Sciatic nerve (tissue), 2 donors: ENCODE measurements around the gene BLM. TPM values are rescaled to one million over a fixed set of nuclear protein-coding genes. Genes with fewer than 3 reads are reported as not detected.
"Not testable (repeated sequence)": the region's sequence is repeated elsewhere in the genome, so short reads cannot be mapped to it uniquely, and the experiment has no call there.

ENCODE experiments used
- ATAC-seq: fragments of 200-7000 bp; cut with Tn5 transposase; one replicate; pipeline ENCODE4 v1.9.1; 2020; ENCODE audit warnings: mild to moderate bottlenecking, moderate library complexity
- DNase-seq: peaks from one replicate; pipeline ENCODE4 v3.0.0-alpha.2; 2020; ENCODE audit warnings: low spot score
- intact Hi-C: fragments of 100-400 bp; cut with DNase I; formaldehyde crosslinking; loops from one replicate; pipeline ENCODE4 v1.14.2; 2022
- total RNA-seq: library from RNA; stranded (reverse); fragmentation: NEBNext Ultra II Directional; extraction: Animal tissue kit (Norgen Biotek cat#: 25700); gene quantifications from one replicate; pipeline ENCODE4 v1.2.1, GENCODE V29; 2021
- donor health status: DM: no; HTN: no; CAD: no.
- donor health status: DM: no; HTN: no; CAD: no.

The BLM gene
- total RNA-seq, 1 donor from 2014 or later: 0.85 TPM

DNA sequence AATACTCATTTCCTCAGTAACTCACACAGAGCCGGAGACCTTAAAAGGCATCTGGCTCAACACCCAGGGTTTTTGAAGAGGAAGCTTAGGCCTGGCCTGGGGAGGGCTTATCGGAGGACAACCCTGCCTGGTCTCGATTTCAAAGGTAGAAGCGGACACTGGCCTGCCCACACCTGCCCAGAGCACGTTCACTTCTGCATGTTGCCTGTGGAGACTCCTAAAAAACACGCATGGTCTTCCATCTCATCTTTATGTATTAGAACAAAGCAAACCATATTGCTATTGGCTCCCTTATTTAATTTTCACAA, 95.8 kb downstream of the BLM start:
- DNase-seq: no peak
- ATAC-seq: no peak
- intact Hi-C loops: no loop called here

DNA sequence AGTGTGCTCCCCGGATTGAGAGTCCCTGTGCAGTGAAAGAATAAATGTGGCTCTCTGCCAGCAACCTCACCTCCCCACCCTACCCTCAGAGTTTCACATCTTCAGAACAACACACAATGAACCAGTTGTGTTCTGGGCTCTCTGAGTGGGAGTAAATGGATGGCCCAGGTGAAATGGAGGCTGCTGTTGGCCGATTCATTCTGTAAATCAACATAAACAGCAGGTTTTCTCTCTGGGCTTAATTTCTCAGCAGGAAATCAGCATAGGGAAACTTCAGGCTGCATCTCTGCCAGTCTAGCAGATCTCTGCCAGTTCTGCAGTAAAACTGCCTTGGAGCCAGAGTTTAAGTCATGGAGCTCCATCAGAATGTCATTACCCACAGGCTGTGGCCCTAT, 96.6 kb downstream of the BLM start:
- intact Hi-C loops: no loop called here
- DNase-seq (no peak), ATAC-seq (no peak)

GRCh38 chr15:90814191-90814821, 97.2 kb downstream of the BLM start:
- ATAC-seq (peak; percentile 25), DNase-seq (no peak)
- intact Hi-C loops: no loop called here

DNA sequence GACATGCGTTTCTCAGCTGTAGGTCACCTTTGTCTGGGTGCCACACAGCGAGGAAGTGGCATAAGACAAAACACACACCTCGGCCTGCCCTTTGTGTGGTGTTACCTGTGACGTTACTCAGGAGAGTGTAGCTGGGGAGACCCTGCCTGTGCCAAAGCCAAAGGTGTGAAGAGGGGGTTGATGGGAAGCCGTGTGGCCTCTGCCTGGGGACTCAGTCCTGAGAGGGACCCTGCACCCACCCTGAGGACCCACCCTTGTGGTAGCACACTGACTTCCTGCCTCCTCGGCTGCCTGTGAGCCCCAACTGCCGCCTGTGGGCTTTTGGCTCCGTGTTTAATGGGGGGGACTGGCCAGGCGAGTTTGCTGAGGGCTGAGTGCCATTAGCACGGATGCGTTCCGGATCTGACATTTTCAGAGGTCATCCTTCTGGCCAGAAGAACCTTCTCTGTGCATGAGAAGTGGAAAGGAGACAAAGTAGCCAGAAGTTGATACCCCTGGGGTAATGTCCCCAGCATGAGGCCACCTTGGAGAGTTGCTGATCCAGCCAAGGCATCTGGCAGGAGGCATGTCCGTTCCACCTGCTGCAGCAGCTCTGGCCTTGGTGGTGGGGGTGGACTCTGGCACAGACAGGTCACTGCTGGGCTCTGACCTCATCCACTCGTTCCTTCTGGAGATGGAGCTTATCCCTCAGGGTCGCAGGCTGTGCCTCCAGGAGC, 99.4 kb downstream of the BLM start:
- ATAC-seq: no peak
- DNase-seq: no peak
- intact Hi-C loops: no loop called here

DNA sequence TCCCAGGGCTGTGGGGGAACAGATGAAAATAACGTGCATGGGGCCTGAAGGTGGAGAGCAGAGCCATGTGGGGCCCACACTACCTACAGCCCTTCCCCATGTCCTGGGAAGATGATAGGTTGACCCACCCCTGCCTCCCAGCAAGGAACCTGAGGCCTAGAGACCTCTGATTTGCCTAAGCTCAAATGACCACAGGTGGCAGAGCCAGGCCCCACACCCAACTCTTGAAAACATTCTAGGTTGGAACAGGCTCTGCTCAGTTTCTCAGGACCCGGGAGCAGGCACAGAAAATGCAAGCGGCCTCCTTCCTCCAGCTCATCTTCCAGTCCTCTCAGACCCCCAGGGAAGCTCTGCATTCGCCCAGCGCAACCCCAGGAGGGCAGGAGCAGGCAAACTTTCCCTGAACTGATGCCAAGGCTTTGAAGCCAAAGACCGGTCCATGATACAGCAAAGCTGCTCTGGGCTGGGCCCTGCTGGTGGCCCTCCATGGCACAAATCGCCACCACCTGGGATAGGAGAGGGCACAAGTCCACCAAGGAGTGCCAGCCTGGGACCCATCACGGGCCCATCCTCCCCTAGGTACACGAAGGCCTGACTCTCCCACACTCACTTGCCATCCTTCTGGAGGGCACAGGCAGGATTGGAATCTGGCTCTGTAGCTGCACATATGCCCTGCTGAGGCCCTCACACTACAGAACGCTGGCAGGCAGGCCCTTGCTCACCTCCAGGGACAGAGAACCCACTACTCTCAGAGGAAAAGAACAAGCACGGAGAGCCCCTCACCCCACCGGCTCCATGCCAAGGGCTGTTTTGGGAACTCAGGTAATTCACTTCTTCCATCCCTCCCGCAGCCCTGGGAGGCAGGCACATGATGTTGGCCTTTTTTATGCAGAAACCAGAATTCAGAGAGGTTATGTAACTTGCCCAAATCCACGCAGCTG, 100.2 kb downstream of the BLM start:
- ATAC-seq (no peak), DNase-seq (no peak)
- intact Hi-C loops: no loop called here

DNA sequence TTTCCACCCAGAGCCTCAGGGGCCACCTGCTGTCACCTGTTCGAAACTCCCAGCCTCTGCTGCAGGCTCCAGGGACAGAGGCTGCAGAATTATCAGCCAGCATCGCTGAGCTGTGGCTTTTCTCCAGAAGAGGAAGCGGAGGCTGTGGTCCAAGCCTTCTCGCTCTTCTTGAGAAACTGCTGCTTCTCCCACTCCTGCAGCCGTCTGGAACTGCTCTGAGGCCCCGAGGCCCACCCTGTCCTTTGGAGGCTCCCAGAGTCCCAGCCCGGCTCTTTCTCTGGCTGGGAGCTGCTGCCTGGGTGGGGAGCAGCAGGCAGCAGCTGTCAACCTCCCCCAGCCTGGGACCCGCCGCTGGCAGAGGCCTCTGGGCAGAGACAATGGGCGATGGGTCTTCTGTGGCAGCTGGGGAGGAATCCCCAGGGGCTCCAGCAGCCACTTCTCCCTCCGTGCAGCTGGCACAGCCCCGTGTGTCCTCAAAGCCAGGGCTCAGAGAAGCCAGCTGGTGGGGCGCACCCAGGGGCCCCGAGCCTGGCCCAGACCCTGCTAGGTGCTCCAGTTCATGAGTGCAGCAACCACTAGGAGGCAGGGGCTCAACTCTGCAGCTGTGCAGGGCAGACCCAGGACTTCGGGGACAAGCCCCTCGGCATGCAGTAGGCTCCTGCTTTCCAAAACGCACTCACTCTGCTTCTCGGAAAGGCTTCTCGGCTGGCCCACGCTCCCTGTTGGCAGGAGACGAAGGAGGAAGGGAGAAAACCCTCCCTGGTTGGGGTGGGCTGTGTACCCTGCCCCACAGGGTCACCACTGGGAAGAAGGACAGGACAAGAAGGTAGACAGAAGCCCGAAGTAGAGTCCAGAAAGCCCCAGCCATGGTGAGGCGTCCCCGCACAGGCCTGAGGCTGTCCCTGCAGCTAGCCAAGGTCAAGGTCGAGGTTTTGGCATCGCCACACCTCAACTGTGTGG, 101.4 kb downstream of the BLM start:
- intact Hi-C loops: no loop called here
- ATAC-seq (peak; percentile 33), DNase-seq (no peak)

DNA sequence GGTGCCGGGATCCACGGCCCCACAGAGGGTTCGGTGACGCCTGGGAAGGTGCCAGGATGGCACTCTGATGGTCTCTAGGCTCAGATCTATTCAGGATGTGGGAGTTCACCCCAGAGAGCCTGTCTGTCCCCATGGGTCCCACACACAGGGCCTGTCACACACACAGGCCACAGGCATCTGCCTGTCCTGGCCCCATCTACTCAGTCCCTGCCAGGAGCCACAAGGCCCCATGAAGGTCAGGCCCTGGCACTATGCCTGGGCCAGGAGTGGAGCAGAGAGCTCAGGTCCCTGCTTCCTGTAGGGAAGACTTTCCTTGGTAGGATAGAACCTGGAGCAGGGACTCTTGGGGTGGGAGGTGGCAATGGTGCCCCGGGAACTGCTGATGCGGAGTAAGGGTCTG, 102.2 kb downstream of the BLM start:
- intact Hi-C loops: no loop called here
- no peak for DNase-seq
- ATAC-seq: no peak

- ATAC-seq (no peak), DNase-seq (no peak)
- intact Hi-C loops: no loop called here
These were observed 102.7 kb downstream of the BLM start for GRCh38 chr15:90819850-90820249.

- ATAC-seq (no peak), DNase-seq (no peak)
- intact Hi-C loops: no loop called here
These were observed 103.3 kb downstream of the BLM start for GRCh38 chr15:90820481-90820880.

DNA sequence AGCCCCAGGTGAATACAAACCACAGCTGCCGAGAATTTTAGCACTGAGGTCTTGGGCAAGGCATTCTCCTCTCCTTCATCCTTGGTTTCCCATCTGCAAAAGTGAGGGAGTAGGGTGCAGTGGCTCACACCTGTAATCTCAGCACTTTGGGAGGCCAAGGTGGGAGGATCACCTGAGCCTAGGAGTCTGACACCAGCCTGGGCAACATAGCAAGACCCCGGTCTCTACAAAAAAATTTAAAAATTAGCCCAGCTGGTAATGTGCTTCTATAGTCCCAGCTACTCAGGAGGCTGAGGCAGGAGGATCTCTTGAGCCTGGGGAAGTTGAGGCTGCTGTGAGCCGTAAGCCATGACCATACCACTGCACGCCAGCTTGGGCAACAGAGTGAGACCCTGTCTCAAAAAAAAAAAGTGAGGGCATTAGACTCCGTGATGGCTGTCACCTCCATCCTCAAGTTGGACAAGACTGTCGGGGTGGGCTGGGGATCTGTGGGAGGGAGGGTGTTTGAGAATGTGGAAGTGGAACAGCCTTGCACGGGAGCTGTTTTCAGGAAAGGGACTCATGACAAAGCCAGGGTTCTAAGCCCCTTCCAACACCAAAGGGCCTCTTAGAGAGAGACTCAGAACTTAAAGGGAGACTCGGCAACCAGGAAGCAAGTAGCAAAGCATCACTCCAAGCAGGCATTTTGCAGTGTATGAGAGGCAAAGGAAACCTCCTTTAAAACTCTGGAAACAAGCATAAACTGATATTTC, 105.2 kb downstream of the BLM start:
- ATAC-seq (no peak), DNase-seq (no peak)

GRCh38 chr15:90823455-90823974, 106.4 kb downstream of the BLM start:
- no peak for ATAC-seq
- intact Hi-C loops: no loop called here
- DNase-seq: no peak

More for the DNA sequence above, 105.2 kb downstream of the BLM start:
- intact Hi-C loops: no loop called here

DNA sequence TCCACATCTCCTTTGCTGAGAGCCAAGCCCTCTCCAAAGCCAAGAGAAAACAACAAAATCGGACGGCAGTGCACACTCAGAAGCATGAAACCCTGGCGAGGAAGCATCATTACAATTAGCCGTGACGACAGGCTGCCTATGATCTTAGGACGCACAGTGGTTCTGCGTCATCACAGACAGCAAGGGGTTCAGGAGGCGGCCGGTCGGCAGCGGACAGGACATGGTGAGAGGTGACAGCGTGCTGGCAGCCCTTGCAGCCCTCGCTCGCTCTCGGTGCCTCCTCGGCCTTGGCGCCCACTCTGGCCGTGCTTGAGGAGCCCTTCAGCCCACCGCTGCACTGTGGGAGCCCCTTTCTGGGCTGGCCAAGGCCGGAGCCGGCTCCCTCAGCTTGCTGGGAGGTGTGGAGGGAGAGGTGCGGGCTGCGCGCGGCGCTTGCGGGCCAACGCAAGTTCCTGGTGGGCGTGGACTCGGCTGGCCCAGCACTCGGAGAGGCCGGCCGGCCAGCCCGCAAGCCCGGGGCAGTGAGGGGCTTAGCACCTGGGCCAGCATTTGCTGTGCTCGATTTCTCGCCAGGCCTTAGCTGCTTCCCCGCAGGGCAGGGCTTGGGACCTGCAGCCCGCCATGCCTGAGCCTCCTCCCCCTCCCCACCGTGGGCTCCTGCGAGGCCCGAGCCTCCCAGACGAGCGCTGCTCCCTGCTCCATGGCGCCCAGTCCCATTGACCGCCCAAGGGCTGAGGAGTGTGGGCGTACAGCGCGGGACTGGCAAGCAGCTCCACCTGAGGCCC, 108.2 kb downstream of the BLM start:
- DNase-seq, intact Hi-C loops, ATAC-seq: not testable (repeated sequence)

DNA sequence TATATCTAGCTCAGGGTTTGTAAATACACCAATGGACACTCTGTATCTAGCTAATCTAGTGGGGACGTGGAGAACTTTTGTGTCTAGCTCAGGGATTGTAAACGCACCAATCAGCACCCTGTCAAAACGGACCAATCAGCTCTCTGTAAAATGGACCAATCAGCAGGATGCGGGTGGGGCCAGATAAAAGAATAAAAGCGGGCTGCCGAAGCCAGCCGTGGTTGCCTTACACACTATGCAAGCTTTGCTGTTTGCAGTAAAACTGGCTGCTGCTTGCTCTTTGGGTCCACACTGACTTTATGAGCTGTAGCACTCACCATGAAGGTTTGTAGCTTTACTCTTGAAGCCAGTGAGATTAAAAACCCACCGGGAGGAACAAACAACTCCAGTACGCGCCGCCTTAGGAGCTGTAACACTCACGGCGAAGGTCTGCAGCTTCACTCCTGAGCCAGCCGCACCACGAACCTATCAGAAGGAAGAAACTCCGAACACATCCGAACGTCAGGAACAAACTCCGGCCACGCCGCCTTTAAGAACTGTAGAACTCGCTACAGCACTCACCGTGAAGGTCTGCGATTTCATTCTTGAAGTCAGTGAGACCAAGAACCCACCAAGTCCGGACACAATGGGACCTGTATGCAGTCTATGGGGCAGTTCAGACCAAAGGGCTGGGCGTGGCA, 109.2 kb downstream of the BLM start:
- DNase-seq, ATAC-seq, intact Hi-C loops: not testable (repeated sequence)

- ATAC-seq (no peak), DNase-seq (no peak)
- intact Hi-C loops: no loop called here
These were observed 109.8 kb downstream of the BLM start for GRCh38 chr15:90826886-90827435.

GRCh38 chr15:90828111-90828510, 111.0 kb downstream of the BLM start:
- DNase-seq (no peak), ATAC-seq (peak; percentile 41)
- intact Hi-C loops: no loop called here

- DNase-seq (no peak), ATAC-seq (no peak)
- intact Hi-C loops: no loop called here
These were observed 112.0 kb downstream of the BLM start for GRCh38 chr15:90829126-90829525.
